Spleen (tissue), 11 donors: ENCODE measurements around the gene RNF103. TPM values are rescaled to one million over a fixed set of nuclear protein-coding genes. Genes with fewer than 3 reads are reported as not detected.

ENCODE experiments used
- DNase-seq: peaks from one replicate; pipeline ENCODE4 v3.0.0-alpha.2; 2020
- H3K27ac ChIP-seq, 8 donors: fragments of 200-600 bp; sonication (generic) in 7 of 8; 1 replicate in 4 of 8; 2 replicates in 4 of 8; pipeline versions ENCODE4 v1.5.0 to v1.8.0; 2016 to 2021; ENCODE audit warnings: inconsistent platforms in 4 of 8, mild to moderate bottlenecking in 4 of 8, moderate library complexity in 1 of 8
- H3K27me3 ChIP-seq, 7 donors: fragments of 200-600 bp; sonication (generic) in 6 of 7; replicated peaks in 1 of 7; 1 replicate in 4 of 7; 2 replicates in 3 of 7; pipeline versions ENCODE4 v1.5.0 to v1.8.0; 2016 to 2021; ENCODE audit warnings: inconsistent platforms in 3 of 7, mild to moderate bottlenecking in 1 of 7
- H3K36me3 ChIP-seq, 6 donors: fragments of 200-600 bp; sonication (generic) in 5 of 6; 1 replicate in 4 of 6; 2 replicates in 2 of 6; pipeline versions ENCODE4 v1.5.0 to v1.8.0; 2016 to 2021; ENCODE audit warnings: inconsistent platforms in 2 of 6
- H3K4me1 ChIP-seq, 6 donors: fragments of 200-600 bp; sonication (generic) in 5 of 6; 1 replicate in 3 of 6; 2 replicates in 3 of 6; pipeline versions ENCODE4 v1.5.0 to v1.8.0; 2016 to 2021; ENCODE audit warnings: inconsistent platforms in 3 of 6
- H3K4me3 ChIP-seq, 8 donors: fragments of 200-600 bp; sonication (generic) in 7 of 8; 1 replicate in 4 of 8; 2 replicates in 4 of 8; pipeline versions ENCODE4 v1.5.0 to v1.8.0; 2016 to 2021; ENCODE audit warnings: inconsistent platforms in 4 of 8, mild to moderate bottlenecking in 4 of 8, moderate library complexity in 2 of 8
- H3K9me3 ChIP-seq, 8 donors: fragments of 200-600 bp; sonication (generic) in 7 of 8; 1 replicate in 4 of 8; 2 replicates in 4 of 8; pipeline versions ENCODE4 v1.5.0 to v1.8.0; 2016 to 2021; ENCODE audit warnings: inconsistent platforms in 4 of 8
- CTCF ChIP-seq, 11 experiments: fragments of 200-600 bp in 7 of 11; fragments of 450-650 bp in 4 of 11; sonication (generic) in 4 of 11; IDR thresholded peaks in 8 of 11; conservative IDR thresholded peaks in 3 of 11; 1 replicate in 7 of 11; 2 replicates in 4 of 11; pipeline versions ENCODE4 v1.4.0 to v1.8.0; 2016 to 2021; ENCODE audit warnings: antibody characterized with exemption in 11 of 11, inconsistent platforms in 4 of 11, mild to moderate bottlenecking in 1 of 11
- POLR2A ChIP-seq, 3 donors: fragments of 450-650 bp; IDR thresholded peaks; one replicate each; pipeline ENCODE4 v1.5.1; 2017; ENCODE audit warnings: antibody characterized with exemption in 3 of 3, mild to moderate bottlenecking in 1 of 3
- POLR2AphosphoS5 ChIP-seq, 3 donors: sonication (generic); formaldehyde crosslinking; IDR thresholded peaks; one replicate each; pipeline ENCODE4 v1.5.1; 2017; ENCODE audit warnings: antibody characterized with exemption in 3 of 3
- WGBS, 5 donors: extraction: QIAGEN DNeasy Blood & Tissue Kit in 3 of 5; methylation state at CpG; one replicate each; pipeline versions ENCODE4 v1.1.5 to v1.1.7; 2013 to 2018; 5-methylcytosine and 5-hydroxymethylcytosine counted together
- intact Hi-C: fragments of 100-400 bp; cut with DNase I; formaldehyde crosslinking; loops from one replicate; pipeline ENCODE4 v1.15.0; 2023; ENCODE audit warnings: low total_unique reads
- polyA plus RNA-seq, 3 donors: library from polyadenylated mRNA; stranded (reverse); fragments of 200-250 nt; gene quantifications; one replicate each; pipeline ENCODE4 v1.2.1, GENCODE V29; 2013
- total RNA-seq, 7 donors: library from RNA; depleted of rRNA in 3 of 7; stranded (reverse); fragments of >200 nt in 3 of 7; fragmentation: NEBNext Ultra II Directional in 4 of 7; extraction: Animal tissue kit (Norgen Biotek cat#: 25700) in 4 of 7; gene quantifications; one replicate each; pipeline versions ENCODE4 v1.1.0 to v1.2.1, GENCODE V29; 2016 to 2021
- donor health status: healthy with polysubstance abuse.
- donor health status: DM: no; HTN: no; CAD: no; lungs with moderate emphysema.
- donor health status: DM: no; HTN: no; CAD: no.
- donor health status: Bipolar disorder and iron deficiency.
- donor health status: healthy.
- donor health status: DM: no; HTN: no; CAD: no.
- donor health status: DM: yes; HTN: yes; CAD: no.

RNF103 gene
- total and polyA plus RNA-seq, 10 donors, result 9.1 to 34.7 (median 23.1) TPM

- H3K4me1 ChIP-seq, result no peaks in the 10 kb centered on the region
- no peak overlapping the region for H3K4me3 ChIP-seq
- intact Hi-C loops, result no loop called here
- H3K9me3 ChIP-seq, result peaks cover 4 to 39% (median 28%) of the 10 kb centered on the region in 8 donors
- H3K36me3 ChIP-seq, result no peaks in the 10 kb centered on the region
- no peak for DNase-seq
- TF ChIP-seq POLR2A (IDR thresholded peaks at IDR 0.05) (no peak), CTCF (IDR thresholded peaks at IDR 0.05 in 8 of 11, conservative IDR thresholded peaks at IDR 0.05 in 3 of 11) (no peak), POLR2AphosphoS5 (IDR thresholded peaks at IDR 0.05) (no peak)
- WGBS, 5 donors, result 90 to 97% (median 95%) methylated on average over 1 of the region's 1 CpG
- H3K27ac ChIP-seq, result no peak overlapping the region
- no peaks in the 10 kb centered on the region for H3K27me3 ChIP-seq
Measured at GRCh38 chr2:86649119-86649947, 25.7 kb upstream of the RNF103 start.

- H3K4me1 ChIP-seq, result no peaks in the 10 kb centered on the region
- H3K4me3 ChIP-seq, result no peak overlapping the region
- H3K27me3 ChIP-seq, result no peaks in the 10 kb centered on the region
- H3K27ac ChIP-seq, result no peak overlapping the region
- no peak for DNase-seq
- no peaks in the 10 kb centered on the region for H3K36me3 ChIP-seq
- H3K9me3 ChIP-seq, result peaks cover 4 to 39% (median 28%) of the 10 kb centered on the region in 8 donors
- whole genome bisulfite sequencing, 5 donors, result 64 to 87% (median 84%) methylated on average over 2 of the region's 2 CpGs
- TF ChIP-seq CTCF (IDR thresholded peaks at IDR 0.05 in 8 of 11, conservative IDR thresholded peaks at IDR 0.05 in 3 of 11) (no peak), POLR2A (IDR thresholded peaks at IDR 0.05) (no peak), POLR2AphosphoS5 (IDR thresholded peaks at IDR 0.05) (no peak)
- intact Hi-C loops, result no loop called here
Measured at GRCh38 chr2:86648681-86649080, 25.0 kb upstream of the RNF103 start.

GRCh38 chr2:86646865-86647264 lies 23.2 kb upstream of the RNF103 start:
- H3K9me3 ChIP-seq, result peaks cover 4 to 39% (median 28%) of the 10 kb centered on the region in 8 donors
- WGBS, 5 donors, result 89 to 100% (median 96%) methylated on average over 1 of the region's 1 CpG
- H3K27me3 ChIP-seq, result no peaks in the 10 kb centered on the region
- no peak overlapping the region for H3K27ac ChIP-seq
- no peak for DNase-seq
- H3K4me3 ChIP-seq, result no peak overlapping the region
- H3K36me3 ChIP-seq, result no peaks in the 10 kb centered on the region
- H3K4me1 ChIP-seq, result no peaks in the 10 kb centered on the region
- no peak for TF ChIP-seq CTCF (IDR thresholded peaks at IDR 0.05 in 8 of 11, conservative IDR thresholded peaks at IDR 0.05 in 3 of 11)
- no peak for TF ChIP-seq POLR2AphosphoS5 (IDR thresholded peaks at IDR 0.05)
- no peak for TF ChIP-seq POLR2A (IDR thresholded peaks at IDR 0.05)
- intact Hi-C loops, result no loop called here

GRCh38 chr2:86646329-86646728 lies 22.7 kb upstream of the RNF103 start:
- H3K27me3 ChIP-seq, result no peaks in the 10 kb centered on the region
- TF ChIP-seq CTCF (IDR thresholded peaks at IDR 0.05 in 8 of 11, conservative IDR thresholded peaks at IDR 0.05 in 3 of 11), result no peak
- TF ChIP-seq POLR2AphosphoS5 (IDR thresholded peaks at IDR 0.05), result no peak
- TF ChIP-seq POLR2A (IDR thresholded peaks at IDR 0.05), result no peak
- H3K36me3 ChIP-seq, result no peaks in the 10 kb centered on the region
- H3K27ac ChIP-seq, result no peak overlapping the region
- WGBS, 5 donors, result 94 to 96% (median 95%) methylated on average over 4 of the region's 4 CpGs
- intact Hi-C loops, result no loop called here
- no peak for DNase-seq
- no peaks in the 10 kb centered on the region for H3K4me1 ChIP-seq
- no peak overlapping the region for H3K4me3 ChIP-seq
- peaks cover 4 to 33% (median 25%) of the 10 kb centered on the region in 8 donors for H3K9me3 ChIP-seq
